Stimulated activated naive B cell treated with anti-CD40 and anti-IgM and Interleukin-4, amounts not matched to agents 10 μg/mL and 1 μg/mL and 100 μg/mL, for 72 hours (primary cell): ENCODE results near the gene ALDH18A1.

Experiments used
- ATAC-seq, 2 donors: fragments of 150-1000 bp; cut with Tn5 transposase; replicated peaks; 2 replicates each; pipeline ENCODE4 v1.10.0; 2021; ENCODE audit warnings: moderate library complexity in 1 of 2
- DNase-seq: peaks from one replicate; pipeline ENCODE4 v3.0.0; 2021
- H3K27ac Mint-ChIP-seq: one replicate; pipeline ENCODE4 v1.8.0; 2022; ENCODE audit warnings: mild to moderate bottlenecking, mixed read lengths
- H3K27me3 Mint-ChIP-seq, 2 donors: one replicate each; pipeline ENCODE4 v1.8.0; 2022; ENCODE audit warnings: mixed read lengths in 2 of 2
- H3K36me3 Mint-ChIP-seq, 2 donors: one replicate each; pipeline ENCODE4 v1.8.0; 2022; ENCODE audit warnings: mixed read lengths in 2 of 2, mild to moderate bottlenecking in 1 of 2
- H3K4me1 Mint-ChIP-seq, 2 donors: one replicate each; pipeline ENCODE4 v1.8.0; 2022; ENCODE audit warnings: mixed read lengths in 2 of 2, mild to moderate bottlenecking in 1 of 2
- H3K4me3 Mint-ChIP-seq, 2 donors: one replicate each; pipeline ENCODE4 v1.8.0; 2022; ENCODE audit warnings: mild to moderate bottlenecking in 2 of 2, mixed read lengths in 2 of 2, moderate library complexity in 1 of 2
- H3K9me3 Mint-ChIP-seq, 2 donors: one replicate each; pipeline ENCODE4 v1.8.0; 2022; ENCODE audit warnings: mixed read lengths in 2 of 2, mild to moderate bottlenecking in 1 of 2

Gene ALDH18A1

GRCh38 chr10:95588025-95588424, 68.5 kb downstream of the ALDH18A1 start:
- ATAC-seq: no peak
- Mint-ChIP-seq H3K27ac (no peak overlapping the region), H3K4me3 (no peak overlapping the region), H3K36me3 (no peaks in the 10 kb centered on the region), H3K4me1 (no peaks in the 10 kb centered on the region), H3K27me3 (peaks cover 0 to 14% of the 10 kb centered on the region in 2 donors), H3K9me3 (no peaks in the 10 kb centered on the region)
- no peak for DNase-seq

- DNase-seq (no peak), ATAC-seq (no peak)
- H3K27ac Mint-ChIP-seq: no peak overlapping the region
- H3K36me3 Mint-ChIP-seq: no peaks in the 10 kb centered on the region
- peaks cover 18 to 42% of the 10 kb centered on the region in 2 donors for H3K27me3 Mint-ChIP-seq
- no peak overlapping the region for H3K4me3 Mint-ChIP-seq
- H3K4me1 Mint-ChIP-seq: no peaks in the 10 kb centered on the region
- H3K9me3 Mint-ChIP-seq: no peaks in the 10 kb centered on the region
Measured at GRCh38 chr10:95579835-95580535, 76.5 kb downstream of the ALDH18A1 start.

DNA sequence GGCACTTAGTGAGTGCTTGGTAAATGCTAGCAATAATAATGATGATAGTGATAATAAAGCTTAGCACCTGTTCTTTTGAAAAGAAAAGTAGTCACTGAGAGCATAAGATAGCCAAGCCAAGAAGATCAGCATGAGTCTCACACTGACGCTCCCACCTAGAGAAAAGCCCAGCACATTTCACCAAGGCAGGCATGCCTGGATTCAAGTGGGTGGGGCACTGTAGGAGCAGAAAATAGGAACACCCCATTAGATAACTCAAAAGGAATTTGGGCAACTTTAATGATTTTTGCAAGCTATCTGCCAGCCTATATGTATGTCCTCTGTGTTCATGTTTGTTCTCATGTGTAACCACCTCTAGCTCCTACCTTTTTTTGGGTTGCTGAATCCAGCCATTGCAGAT, 77.2 kb downstream of the ALDH18A1 start:
- Mint-ChIP-seq H3K27ac (no peak overlapping the region), H3K27me3 (peaks cover 18 to 49% of the 10 kb centered on the region in 2 donors), H3K9me3 (no peaks in the 10 kb centered on the region), H3K4me1 (no peaks in the 10 kb centered on the region), H3K4me3 (no peak overlapping the region), H3K36me3 (no peaks in the 10 kb centered on the region)
- DNase-seq (no peak), ATAC-seq (no peak)

DNA sequence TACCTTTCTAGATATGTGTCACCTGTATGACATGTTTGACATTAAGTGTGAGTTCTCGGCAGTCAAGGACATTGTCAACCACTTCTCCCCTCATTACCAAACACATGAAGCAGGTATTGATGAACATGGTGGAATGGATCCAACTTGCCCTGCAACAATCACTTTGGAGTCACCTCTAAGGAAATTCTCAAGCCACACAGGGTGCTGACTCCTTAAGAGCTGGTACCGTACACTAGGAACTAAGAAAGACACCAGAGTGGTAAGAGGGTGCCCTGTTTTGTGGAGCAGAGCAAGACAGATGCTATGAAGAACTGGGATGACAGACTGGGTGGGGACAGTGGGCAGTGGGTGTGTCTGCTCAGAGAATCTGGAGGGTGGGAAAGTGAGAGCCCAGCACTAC, 77.9 kb downstream of the ALDH18A1 start:
- H3K27ac Mint-ChIP-seq: no peak overlapping the region
- no peak for ATAC-seq

DNA sequence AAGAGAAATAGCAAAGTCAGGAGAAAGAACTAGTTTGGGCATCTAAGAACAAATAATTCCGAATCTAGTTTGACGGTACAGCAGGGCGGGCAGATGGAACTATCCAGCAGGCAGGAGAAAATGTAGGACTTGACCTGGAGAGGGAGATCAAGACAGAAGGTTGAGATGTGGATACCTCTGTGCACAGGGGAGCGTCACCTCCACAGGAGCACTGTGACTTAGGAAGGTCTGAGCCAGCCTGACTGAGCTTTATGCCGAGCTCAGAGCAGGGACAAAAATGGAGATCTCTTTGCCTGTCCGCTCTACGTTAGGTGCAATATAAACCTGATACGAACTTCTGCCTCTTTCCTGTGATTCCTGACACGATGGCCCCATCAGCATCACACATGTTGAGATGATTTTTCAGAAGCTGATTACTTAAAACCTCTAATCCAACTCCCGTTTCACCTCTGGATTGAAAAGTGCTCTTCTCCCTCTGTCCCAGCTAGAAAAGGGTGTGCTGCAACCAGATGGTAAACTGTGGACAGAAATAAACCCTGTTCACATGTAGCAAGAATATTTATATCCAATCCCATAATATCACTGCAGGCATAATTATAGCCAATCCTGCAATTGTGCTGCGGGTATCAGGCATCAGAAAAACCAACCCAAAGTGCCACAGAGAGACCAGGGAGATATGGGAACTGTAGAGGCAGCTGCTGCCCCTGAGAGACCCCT, 81.7 kb downstream of the ALDH18A1 start:
- H3K36me3 Mint-ChIP-seq: no peaks in the 10 kb centered on the region
- no peak overlapping the region for H3K4me3 Mint-ChIP-seq
- no peak overlapping the region for H3K27ac Mint-ChIP-seq
- H3K27me3 Mint-ChIP-seq: peaks cover 11 to 29% of the 10 kb centered on the region in 2 donors
- ATAC-seq (no peak), DNase-seq (no peak)
- no peaks in the 10 kb centered on the region for H3K9me3 Mint-ChIP-seq
- no peaks in the 10 kb centered on the region for H3K4me1 Mint-ChIP-seq

More for the DNA sequence above, 77.9 kb downstream of the ALDH18A1 start:
- Mint-ChIP-seq H3K36me3 (no peaks in the 10 kb centered on the region), H3K4me3 (no peak overlapping the region), H3K9me3 (no peaks in the 10 kb centered on the region), H3K4me1 (no peaks in the 10 kb centered on the region), H3K27me3 (peaks cover 23 to 56% of the 10 kb centered on the region in 2 donors)
- DNase-seq: no peak

DNA sequence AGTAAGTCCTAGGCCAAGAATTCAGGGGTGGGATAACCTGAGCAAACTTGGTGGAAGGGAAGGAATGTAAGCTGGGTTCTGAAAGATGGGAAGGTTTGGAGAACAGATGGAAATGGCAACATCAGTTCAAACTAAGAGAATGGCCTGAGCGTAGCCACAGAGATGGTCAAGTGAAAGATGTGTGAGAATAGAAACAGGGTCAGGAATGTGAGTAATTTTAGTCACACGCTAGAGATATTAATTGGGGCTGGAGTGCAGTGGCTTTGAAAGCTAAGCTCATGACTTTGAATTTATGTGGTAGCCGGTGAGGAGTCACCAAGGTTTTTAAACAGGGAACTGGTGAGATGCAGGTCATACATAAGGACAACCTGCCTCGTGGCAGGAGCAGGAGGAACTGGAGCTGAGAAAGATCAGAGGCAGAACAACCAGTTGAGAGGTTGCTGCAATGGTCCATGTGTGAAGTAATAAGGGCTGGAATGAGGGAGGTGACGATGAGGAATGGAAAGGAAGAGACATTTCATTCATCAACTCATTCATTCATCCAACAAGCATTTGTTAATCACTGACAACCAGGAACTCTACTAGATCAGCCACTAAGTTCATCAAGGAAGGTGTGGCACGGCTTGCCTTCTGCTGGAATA, 82.4 kb downstream of the ALDH18A1 start:
- H3K27me3 Mint-ChIP-seq: peaks cover 7 to 23% of the 10 kb centered on the region in 2 donors
- H3K4me1 Mint-ChIP-seq: no peaks in the 10 kb centered on the region
- no peak for ATAC-seq
- no peaks in the 10 kb centered on the region for H3K36me3 Mint-ChIP-seq
- no peak overlapping the region for H3K27ac Mint-ChIP-seq
- no peak for DNase-seq
- no peaks in the 10 kb centered on the region for H3K9me3 Mint-ChIP-seq
- no peak overlapping the region for H3K4me3 Mint-ChIP-seq

GRCh38 chr10:95573527-95573926, 83.0 kb downstream of the ALDH18A1 start:
- no peaks in the 10 kb centered on the region for H3K36me3 Mint-ChIP-seq
- H3K9me3 Mint-ChIP-seq: no peaks in the 10 kb centered on the region
- H3K4me3 Mint-ChIP-seq: no peak overlapping the region
- no peaks in the 10 kb centered on the region for H3K4me1 Mint-ChIP-seq
- ATAC-seq (no peak), DNase-seq (no peak)
- H3K27me3 Mint-ChIP-seq: peaks cover 7 to 18% of the 10 kb centered on the region in 2 donors
- no peak overlapping the region for H3K27ac Mint-ChIP-seq

GRCh38 chr10:95572131-95572820, 84.2 kb downstream of the ALDH18A1 start:
- ATAC-seq (no peak), DNase-seq (no peak)
- Mint-ChIP-seq H3K27ac (no peak overlapping the region), H3K9me3 (no peaks in the 10 kb centered on the region), H3K4me1 (no peaks in the 10 kb centered on the region), H3K4me3 (no peak overlapping the region), H3K27me3 (peaks cover 7 to 17% of the 10 kb centered on the region in 2 donors), H3K36me3 (no peaks in the 10 kb centered on the region)

GRCh38 chr10:95571390-95571789, 85.1 kb downstream of the ALDH18A1 start:
- Mint-ChIP-seq H3K4me1 (no peaks in the 10 kb centered on the region), H3K27me3 (peaks cover 7 to 17% of the 10 kb centered on the region in 2 donors), H3K36me3 (no peaks in the 10 kb centered on the region), H3K4me3 (no peak overlapping the region), H3K27ac (no peak overlapping the region), H3K9me3 (no peaks in the 10 kb centered on the region)
- DNase-seq (no peak), ATAC-seq (no peak)

DNA sequence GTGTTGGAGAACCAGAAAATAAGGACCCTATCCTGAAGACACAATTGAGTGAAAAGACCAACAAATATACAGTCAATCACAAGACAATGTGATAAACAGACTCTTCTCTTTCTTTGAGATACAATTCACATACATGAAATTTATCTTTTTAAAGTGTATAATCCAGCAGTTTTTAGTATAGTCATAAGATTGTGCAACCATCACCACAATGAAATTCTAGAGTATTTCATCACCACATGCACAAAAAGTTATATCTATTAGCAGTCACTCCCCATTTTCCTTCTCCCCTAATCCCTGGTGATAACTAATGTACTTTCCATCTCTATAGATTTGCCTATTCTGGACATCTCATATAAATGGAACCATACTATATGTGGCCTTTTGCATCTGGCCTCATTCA, 87.1 kb downstream of the ALDH18A1 start:
- no peaks in the 10 kb centered on the region for H3K9me3 Mint-ChIP-seq
- no peaks in the 10 kb centered on the region for H3K36me3 Mint-ChIP-seq
- no peak for DNase-seq
- H3K4me3 Mint-ChIP-seq: no peak overlapping the region
- no peak for ATAC-seq
- H3K4me1 Mint-ChIP-seq: no peaks in the 10 kb centered on the region
- no peak overlapping the region for H3K27ac Mint-ChIP-seq
- peaks cover 8 to 11% of the 10 kb centered on the region in 2 donors for H3K27me3 Mint-ChIP-seq

GRCh38 chr10:95567903-95568630, 88.4 kb downstream of the ALDH18A1 start:
- Mint-ChIP-seq H3K27ac (no peak overlapping the region), H3K4me3 (no peak overlapping the region), H3K27me3 (peaks cover 0 to 4% of the 10 kb centered on the region in 2 donors), H3K9me3 (no peaks in the 10 kb centered on the region), H3K4me1 (no peaks in the 10 kb centered on the region), H3K36me3 (no peaks in the 10 kb centered on the region)
- DNase-seq (no peak), ATAC-seq (no peak)

DNA sequence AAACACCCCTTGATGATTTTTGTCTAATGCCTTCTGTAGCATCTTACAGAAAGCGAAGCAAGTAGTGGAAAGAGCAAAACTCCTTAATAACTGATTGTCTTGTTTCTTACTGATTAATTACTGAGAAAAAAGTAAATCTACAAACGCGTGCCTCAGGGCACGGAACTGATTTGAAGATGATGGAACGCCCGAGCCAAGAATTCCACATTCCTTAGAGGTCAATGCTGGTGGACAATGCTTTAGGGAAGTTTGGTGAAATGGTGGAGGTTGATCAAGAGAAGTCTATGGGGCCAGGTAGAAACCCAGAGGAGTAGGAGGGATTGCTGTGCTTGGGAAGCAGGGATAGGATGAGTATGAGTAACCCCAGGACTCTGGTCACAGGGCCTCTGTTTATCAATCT, 90.4 kb downstream of the ALDH18A1 start:
- no peaks in the 10 kb centered on the region for H3K9me3 Mint-ChIP-seq
- no peak overlapping the region for H3K4me3 Mint-ChIP-seq
- ATAC-seq: no peak
- H3K36me3 Mint-ChIP-seq: no peaks in the 10 kb centered on the region
- H3K27me3 Mint-ChIP-seq: peaks cover 0 to 4% of the 10 kb centered on the region in 2 donors
- peaks cover 0 to 5% of the 10 kb centered on the region in 2 donors for H3K4me1 Mint-ChIP-seq
- DNase-seq: no peak
- no peak overlapping the region for H3K27ac Mint-ChIP-seq

GRCh38 chr10:95565336-95565735, 91.2 kb downstream of the ALDH18A1 start:
- DNase-seq (no peak), ATAC-seq (no peak)
- H3K27ac Mint-ChIP-seq: no peak overlapping the region
- no peaks in the 10 kb centered on the region for H3K9me3 Mint-ChIP-seq
- H3K36me3 Mint-ChIP-seq: peaks cover 0 to 2% of the 10 kb centered on the region in 2 donors
- H3K27me3 Mint-ChIP-seq: peaks cover 5 to 7% of the 10 kb centered on the region in 2 donors
- peaks cover 1 to 11% of the 10 kb centered on the region in 2 donors for H3K4me1 Mint-ChIP-seq
- no peak overlapping the region for H3K4me3 Mint-ChIP-seq

DNA sequence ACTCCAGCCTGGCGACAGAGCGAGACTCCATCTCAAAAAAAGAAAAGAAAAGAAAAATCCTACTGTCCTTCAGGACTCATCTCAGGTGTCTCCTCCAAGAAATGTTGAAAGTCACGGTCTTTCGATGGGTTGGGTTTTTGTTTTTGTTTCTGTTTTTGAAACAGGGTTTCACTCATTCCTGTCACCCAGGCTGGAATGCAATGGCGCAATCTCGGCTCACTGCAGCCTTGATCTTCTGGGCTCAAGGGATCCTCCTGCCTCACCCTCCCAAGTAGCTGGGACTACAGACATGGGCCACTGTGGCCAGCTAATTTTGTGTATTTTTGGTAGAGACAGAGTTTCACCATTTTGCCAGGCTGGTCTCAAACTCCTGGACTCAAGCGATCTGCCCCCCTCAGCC, 92.2 kb downstream of the ALDH18A1 start:
- Mint-ChIP-seq H3K27me3 (peaks cover 15 to 17% of the 10 kb centered on the region in 2 donors), H3K36me3 (peaks cover 0 to 2% of the 10 kb centered on the region in 2 donors)

More for the DNA sequence above, 92.2 kb downstream of the ALDH18A1 start:
- no peak overlapping the region for H3K27ac Mint-ChIP-seq
- no peaks in the 10 kb centered on the region for H3K9me3 Mint-ChIP-seq
- peaks cover 5 to 14% of the 10 kb centered on the region in 2 donors for H3K4me1 Mint-ChIP-seq
- ATAC-seq: no peak
- DNase-seq: no peak
- H3K4me3 Mint-ChIP-seq: no peak overlapping the region
